ENCODE results near the gene FOXC1.
A peak's percentile ranks its signal among the peaks of the same experiment; 100 is the strongest.

FOXC1 gene

DNA sequence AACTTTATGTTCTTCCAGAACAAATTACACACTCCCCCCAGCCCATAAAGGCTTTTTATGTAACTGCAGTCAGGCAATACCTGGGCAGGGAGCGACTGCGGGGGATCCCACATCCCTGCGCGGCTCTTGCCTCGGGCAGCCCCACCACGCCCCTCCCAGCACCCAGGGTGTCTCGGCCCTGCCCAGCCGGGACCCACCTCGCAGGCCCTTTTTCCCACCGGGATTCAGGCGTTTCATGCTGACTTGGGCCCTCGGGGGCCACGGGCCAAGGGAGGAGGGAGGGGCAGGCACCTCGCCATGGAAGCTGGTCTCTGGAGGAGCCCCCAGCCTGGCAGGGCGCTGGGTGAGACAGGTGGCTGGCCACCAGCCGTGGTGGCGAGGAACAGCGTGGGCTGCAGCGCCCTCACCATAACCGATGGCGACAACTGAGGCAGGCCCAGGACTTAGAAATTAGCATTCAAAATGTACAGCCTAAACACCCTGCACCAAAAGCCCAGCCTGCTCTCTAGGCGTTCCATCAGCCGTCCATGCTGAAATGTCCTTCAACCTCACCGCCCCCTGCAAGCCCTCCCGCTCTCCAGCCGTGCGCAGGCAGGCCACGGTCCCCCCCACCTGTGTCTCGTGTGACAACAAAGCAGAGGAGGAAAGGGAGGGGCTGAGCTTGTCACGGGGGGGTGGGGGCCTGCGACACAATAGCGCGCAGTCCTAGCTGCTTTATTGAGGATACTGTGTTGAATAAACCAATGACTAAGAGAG is 15.1 kb upstream of the FOXC1 start:
- TF ChIP-seq, protein P1, sequence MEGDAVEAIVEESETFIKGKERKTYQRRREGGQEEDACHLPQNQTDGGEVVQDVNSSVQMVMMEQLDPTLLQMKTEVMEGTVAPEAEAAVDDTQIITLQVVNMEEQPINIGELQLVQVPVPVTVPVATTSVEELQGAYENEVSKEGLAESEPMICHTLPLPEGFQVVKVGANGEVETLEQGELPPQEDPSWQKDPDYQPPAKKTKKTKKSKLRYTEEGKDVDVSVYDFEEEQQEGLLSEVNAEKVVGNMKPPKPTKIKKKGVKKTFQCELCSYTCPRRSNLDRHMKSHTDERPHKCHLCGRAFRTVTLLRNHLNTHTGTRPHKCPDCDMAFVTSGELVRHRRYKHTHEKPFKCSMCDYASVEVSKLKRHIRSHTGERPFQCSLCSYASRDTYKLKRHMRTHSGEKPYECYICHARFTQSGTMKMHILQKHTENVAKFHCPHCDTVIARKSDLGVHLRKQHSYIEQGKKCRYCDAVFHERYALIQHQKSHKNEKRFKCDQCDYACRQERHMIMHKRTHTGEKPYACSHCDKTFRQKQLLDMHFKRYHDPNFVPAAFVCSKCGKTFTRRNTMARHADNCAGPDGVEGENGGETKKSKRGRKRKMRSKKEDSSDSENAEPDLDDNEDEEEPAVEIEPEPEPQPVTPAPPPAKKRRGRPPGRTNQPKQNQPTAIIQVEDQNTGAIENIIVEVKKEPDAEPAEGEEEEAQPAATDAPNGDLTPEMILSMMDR (IDR thresholded peaks at IDR 0.05; ENCODE audit: unreplicated experiment in 3 of 3) = no peak
- peaks cover 21% of the 10 kb centered on the region for H3K4me1 Mint-ChIP-seq
- no peak overlapping the region for H3K4me3 Mint-ChIP-seq
- peaks cover 50% of the 10 kb centered on the region for H3K27me3 Mint-ChIP-seq (ENCODE audit: low read depth)
- no peak overlapping the region for H3K27ac Mint-ChIP-seq
- H3K36me3 Mint-ChIP-seq (ENCODE audit: low read depth) = no peaks in the 10 kb centered on the region
- no peaks in the 10 kb centered on the region for H3K9me3 Mint-ChIP-seq

DNA sequence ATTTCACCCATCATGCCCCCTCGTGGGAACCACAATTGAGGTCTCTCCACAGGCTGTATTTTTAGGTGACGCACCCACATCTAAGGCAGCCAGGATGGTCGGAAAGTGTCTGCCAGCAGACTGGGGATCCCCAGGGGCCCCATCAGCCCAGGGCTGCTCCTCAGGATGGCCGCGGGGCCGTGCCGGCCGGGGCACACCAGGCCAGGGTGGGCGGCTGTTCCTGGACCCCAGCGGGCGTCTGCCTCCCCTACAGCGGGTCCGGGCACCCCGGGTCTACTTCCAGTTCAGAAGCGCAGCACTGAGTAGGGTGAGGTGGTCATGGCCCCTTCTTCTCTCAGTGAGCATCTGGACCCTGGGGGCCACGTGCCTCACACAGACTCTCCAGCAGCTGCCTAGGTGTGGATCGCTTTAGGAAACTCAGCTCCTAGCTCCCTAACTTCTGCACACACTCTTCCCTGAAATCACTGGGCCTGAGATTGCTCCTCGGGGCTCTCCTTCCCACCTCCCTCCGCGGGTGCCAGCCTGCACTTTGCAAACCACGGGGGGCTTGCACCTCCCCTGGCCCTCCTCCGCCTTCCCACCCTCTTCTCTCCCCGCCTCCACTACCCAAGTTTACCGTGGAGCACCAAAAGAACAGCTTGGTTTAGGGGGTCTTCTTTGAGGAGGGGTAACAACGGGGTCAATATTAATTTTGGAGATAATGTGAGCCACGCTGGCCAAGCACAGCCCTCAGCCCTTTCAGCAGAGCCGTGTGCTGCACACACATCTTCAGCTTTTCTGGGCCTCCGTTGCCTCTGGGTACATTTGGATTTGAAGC is 14.2 kb upstream of the FOXC1 start:
- TF ChIP-seq, protein P1 (IDR thresholded peaks at IDR 0.05; ENCODE audit: unreplicated experiment in 3 of 3) = no peak
- no peak overlapping the region for H3K27ac Mint-ChIP-seq
- H3K36me3 Mint-ChIP-seq (ENCODE audit: low read depth) = no peaks in the 10 kb centered on the region
- H3K9me3 Mint-ChIP-seq = no peaks in the 10 kb centered on the region
- H3K27me3 Mint-ChIP-seq (ENCODE audit: low read depth) = peaks cover 59% of the 10 kb centered on the region
- no peak overlapping the region for H3K4me3 Mint-ChIP-seq
- peaks cover 21% of the 10 kb centered on the region for H3K4me1 Mint-ChIP-seq

GRCh38 chr6:1596088-1596852 is 13.4 kb upstream of the FOXC1 start:
- Mint-ChIP-seq H3K4me3 (peak overlapping the region; percentile 7 to 53 (median 44)), H3K27ac (peak overlapping the region in 1 of 3 experiments; percentile 20), H3K27me3 (ENCODE audit: low read depth) (peaks cover 67% of the 10 kb centered on the region), H3K4me1 (peaks cover 21% of the 10 kb centered on the region), H3K9me3 (no peaks in the 10 kb centered on the region), H3K36me3 (ENCODE audit: low read depth) (no peaks in the 10 kb centered on the region)
- TF ChIP-seq, protein P1 (IDR thresholded peaks at IDR 0.05; ENCODE audit: unreplicated experiment in 3 of 3) = peak; percentile 95

DNA sequence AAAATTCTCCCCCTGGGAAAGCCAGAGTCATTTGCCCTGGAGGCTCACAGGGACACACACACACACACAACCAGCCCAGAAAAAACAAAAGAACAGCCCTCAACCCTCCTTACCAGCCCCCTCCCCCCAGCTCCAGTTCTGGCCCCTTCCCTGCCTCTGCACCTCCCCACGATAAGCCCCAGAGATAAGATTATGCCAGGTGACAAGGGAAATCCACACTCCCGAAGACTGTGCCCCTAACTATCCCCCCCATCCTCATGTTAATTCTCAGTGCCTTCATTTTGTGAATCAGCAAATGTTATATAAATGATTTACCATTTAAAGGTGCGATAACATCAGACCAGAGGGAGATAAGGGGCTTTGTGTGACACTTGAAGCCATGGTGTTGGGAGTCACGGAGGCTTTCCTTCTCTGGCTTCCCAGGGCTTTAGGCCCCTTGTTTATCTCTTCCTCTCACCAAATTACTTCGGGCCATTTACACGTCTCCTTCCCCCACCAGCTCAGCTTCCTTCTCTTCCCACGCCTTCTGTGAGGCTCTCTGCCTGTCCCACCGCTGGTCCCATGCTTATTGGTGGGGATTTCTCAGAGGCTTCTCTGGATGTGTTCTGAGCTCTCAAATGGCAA is 12.5 kb upstream of the FOXC1 start:
- no peaks in the 10 kb centered on the region for H3K36me3 Mint-ChIP-seq (ENCODE audit: low read depth)
- H3K4me3 Mint-ChIP-seq = peak overlapping the region in 1 of 3 experiments; percentile 29
- no peaks in the 10 kb centered on the region for H3K9me3 Mint-ChIP-seq
- H3K4me1 Mint-ChIP-seq = peaks cover 21% of the 10 kb centered on the region
- peaks cover 73% of the 10 kb centered on the region for H3K27me3 Mint-ChIP-seq (ENCODE audit: low read depth)
- TF ChIP-seq, protein P1 (IDR thresholded peaks at IDR 0.05; ENCODE audit: unreplicated experiment in 3 of 3) = no peak
- H3K27ac Mint-ChIP-seq = no peak overlapping the region

- no peaks in the 10 kb centered on the region for H3K36me3 Mint-ChIP-seq (ENCODE audit: low read depth)
- peaks cover 21% of the 10 kb centered on the region for H3K4me1 Mint-ChIP-seq
- TF ChIP-seq, protein P1 (IDR thresholded peaks at IDR 0.05; ENCODE audit: unreplicated experiment in 3 of 3) = no peak
- H3K27ac Mint-ChIP-seq = peak overlapping the region in 1 of 3 experiments; percentile 2
- H3K27me3 Mint-ChIP-seq (ENCODE audit: low read depth) = peaks cover 78% of the 10 kb centered on the region
- H3K9me3 Mint-ChIP-seq = no peaks in the 10 kb centered on the region
- peak overlapping the region in 1 of 3 experiments; percentile 23 for H3K4me3 Mint-ChIP-seq
Measured at GRCh38 chr6:1597924-1598323, 11.8 kb upstream of the FOXC1 start.
